Calu3 (cell line): ENCODE measurements around the gene RPTOR. TPM values are rescaled to one million over a fixed set of nuclear protein-coding genes. Genes with fewer than 3 reads are reported as not detected.

Experiments used
- BruUV-seq: library from RNA; stranded (reverse); fragments of 400-500 nt; replicated peaks from 2 replicates; lab custom pipeline; 2021; lab: Mats Ljungman, UMichigan
- CTCF ChIA-PET: fragments of 300-600 bp; sonication (Branson Sonifier 250); formaldehyde crosslinking; loops from one replicate; lab custom pipeline; 2022; ENCODE audit warnings: antibody characterized with exemption; lab: Charles Lee
- DNase-seq: peaks from one replicate; pipeline ENCODE4 v3.0.0; 2022
- H3K27ac Mint-ChIP-seq: one replicate; pipeline ENCODE4 v1.8.0; 2022; ENCODE audit warnings: mixed read lengths; ENCODE audit not compliant: unreplicated experiment
- H3K27me3 Mint-ChIP-seq: one replicate; pipeline ENCODE4 v1.8.0; 2022; ENCODE audit warnings: mixed read lengths; ENCODE audit not compliant: unreplicated experiment
- H3K36me3 Mint-ChIP-seq: one replicate; pipeline ENCODE4 v1.8.0; 2022; ENCODE audit warnings: mild to moderate bottlenecking, moderate library complexity, mixed read lengths; ENCODE audit not compliant: insufficient read depth, unreplicated experiment
- H3K4me1 Mint-ChIP-seq: one replicate; pipeline ENCODE4 v1.8.0; 2022; ENCODE audit warnings: mild to moderate bottlenecking, low read depth, mixed read lengths; ENCODE audit not compliant: unreplicated experiment
- H3K4me3 Mint-ChIP-seq: one replicate; pipeline ENCODE4 v1.8.0; 2022; ENCODE audit warnings: mild to moderate bottlenecking, low read depth, moderate library complexity, mixed read lengths; ENCODE audit not compliant: unreplicated experiment
- H3K9me3 Mint-ChIP-seq: one replicate; pipeline ENCODE4 v1.8.0; 2022; ENCODE audit warnings: low read depth, mixed read lengths; ENCODE audit not compliant: unreplicated experiment
- intact Hi-C: fragments of 100-400 bp; cut with micrococcal nuclease; formaldehyde crosslinking; loops from one replicate; pipeline ENCODE4 v1.10.0; 2022; ENCODE audit not compliant: unreplicated experiment
- total RNA-seq: library from RNA; stranded (reverse); gene quantifications from 2 replicates; pipeline ENCODE4 v1.2.3, GENCODE V29; 2022
- TF ChIP-seq, protein P1 (sequence below): fragments of 200-600 bp; IDR thresholded peaks from one replicate; pipeline ENCODE4 v1.8.0; 2022; ENCODE audit warnings: antibody characterized with exemption; ENCODE audit not compliant: unreplicated experiment

The RPTOR gene
- total RNA-seq, 1 experiment from 2014 or later, result 41.8 TPM

DNA sequence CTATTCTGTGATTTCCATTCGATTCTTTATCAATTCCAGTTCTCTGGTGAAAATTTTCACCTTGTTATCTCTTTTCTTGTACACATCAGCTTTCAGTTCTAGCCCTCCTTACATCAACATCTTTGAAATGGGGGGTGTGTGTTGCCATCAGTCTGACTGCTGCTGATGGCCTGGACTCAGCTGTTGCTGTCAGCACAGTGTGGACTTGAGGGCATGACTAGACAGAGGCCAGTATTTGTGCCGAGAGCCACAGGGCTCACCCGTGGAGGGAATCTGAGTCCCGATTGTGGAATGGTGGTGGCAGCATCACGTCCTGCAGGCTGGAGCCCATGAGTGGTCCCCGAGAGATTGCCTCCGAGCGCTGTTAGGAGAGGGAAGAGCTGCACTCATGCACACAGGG, 114.2 kb downstream of the RPTOR start:
- CTCF ChIA-PET, result no interaction called here
- DNase-seq, result no peak
- intact Hi-C loops, result no loop called here
- Mint-ChIP-seq H3K9me3 (peaks cover 3% of the 10 kb centered on the region), H3K27ac (no peak overlapping the region), H3K4me1 (no peaks in the 10 kb centered on the region), H3K4me3 (no peak overlapping the region), H3K36me3 (peaks cover 3% of the 10 kb centered on the region), H3K27me3 (no peaks in the 10 kb centered on the region)
- no TSS peak for BruUV-seq
- TF ChIP-seq, protein P1, sequence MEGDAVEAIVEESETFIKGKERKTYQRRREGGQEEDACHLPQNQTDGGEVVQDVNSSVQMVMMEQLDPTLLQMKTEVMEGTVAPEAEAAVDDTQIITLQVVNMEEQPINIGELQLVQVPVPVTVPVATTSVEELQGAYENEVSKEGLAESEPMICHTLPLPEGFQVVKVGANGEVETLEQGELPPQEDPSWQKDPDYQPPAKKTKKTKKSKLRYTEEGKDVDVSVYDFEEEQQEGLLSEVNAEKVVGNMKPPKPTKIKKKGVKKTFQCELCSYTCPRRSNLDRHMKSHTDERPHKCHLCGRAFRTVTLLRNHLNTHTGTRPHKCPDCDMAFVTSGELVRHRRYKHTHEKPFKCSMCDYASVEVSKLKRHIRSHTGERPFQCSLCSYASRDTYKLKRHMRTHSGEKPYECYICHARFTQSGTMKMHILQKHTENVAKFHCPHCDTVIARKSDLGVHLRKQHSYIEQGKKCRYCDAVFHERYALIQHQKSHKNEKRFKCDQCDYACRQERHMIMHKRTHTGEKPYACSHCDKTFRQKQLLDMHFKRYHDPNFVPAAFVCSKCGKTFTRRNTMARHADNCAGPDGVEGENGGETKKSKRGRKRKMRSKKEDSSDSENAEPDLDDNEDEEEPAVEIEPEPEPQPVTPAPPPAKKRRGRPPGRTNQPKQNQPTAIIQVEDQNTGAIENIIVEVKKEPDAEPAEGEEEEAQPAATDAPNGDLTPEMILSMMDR, result no peak

DNA sequence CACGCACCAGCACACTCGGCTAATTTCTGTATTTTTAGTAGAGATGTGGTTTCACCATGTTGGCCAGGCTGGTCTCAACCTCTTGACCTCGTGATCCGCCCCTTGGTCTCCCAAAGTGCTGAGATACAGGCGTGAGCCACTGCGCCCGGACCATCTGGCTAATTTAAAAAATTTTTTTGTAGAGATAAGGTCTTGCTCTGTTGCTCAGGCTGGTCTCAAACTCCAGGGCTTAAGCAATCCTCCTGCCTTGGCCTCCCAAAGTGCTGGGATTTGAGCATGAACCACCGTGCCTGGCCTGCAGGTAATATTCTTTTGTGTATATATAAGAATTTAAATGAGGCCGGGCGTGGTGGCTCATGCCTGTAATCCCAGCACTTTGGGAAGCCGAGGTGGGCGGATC, 115.0 kb downstream of the RPTOR start:
- no peaks in the 10 kb centered on the region for H3K36me3 Mint-ChIP-seq
- CTCF ChIA-PET, result no interaction called here
- H3K4me1 Mint-ChIP-seq, result no peaks in the 10 kb centered on the region
- intact Hi-C loops, result no loop called here
- TF ChIP-seq, protein P1, result no peak
- BruUV-seq, result no TSS peak
- no peak overlapping the region for H3K4me3 Mint-ChIP-seq
- DNase-seq, result no peak
- peaks cover 3% of the 10 kb centered on the region for H3K9me3 Mint-ChIP-seq
- no peaks in the 10 kb centered on the region for H3K27me3 Mint-ChIP-seq
- no peak overlapping the region for H3K27ac Mint-ChIP-seq

DNA sequence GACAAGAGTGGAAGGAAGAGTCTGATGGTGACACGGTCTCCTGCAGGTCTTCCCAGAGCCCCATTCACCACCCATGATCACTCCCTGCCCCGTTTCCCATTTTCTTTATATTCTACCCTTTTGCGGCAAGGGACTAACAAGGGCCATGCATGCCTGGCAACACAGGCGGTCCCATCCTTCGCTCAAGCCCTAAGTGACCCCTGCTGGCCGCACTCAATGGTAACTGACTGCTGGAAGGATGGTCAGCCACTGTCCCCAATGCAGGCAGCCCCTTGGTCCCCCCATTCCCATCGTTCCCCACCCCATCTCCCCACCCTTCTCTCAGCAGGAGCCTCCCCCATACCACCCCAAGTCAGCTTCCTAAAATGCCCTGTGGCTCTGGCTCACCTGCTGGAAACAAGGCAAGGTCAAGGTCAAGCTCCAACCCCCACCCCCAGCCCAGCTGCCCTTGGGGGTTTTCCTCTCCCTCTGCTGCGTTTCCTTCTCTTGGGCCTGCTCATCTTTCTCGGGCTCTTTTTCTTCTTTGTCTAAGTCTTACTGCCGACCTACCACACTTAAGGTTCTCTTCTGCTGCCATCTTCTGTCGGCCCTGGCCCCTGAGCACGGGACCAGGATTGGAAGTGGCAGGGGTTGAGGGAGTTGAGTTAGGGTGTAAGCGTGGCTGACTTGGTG, 116.0 kb downstream of the RPTOR start:
- no peak for DNase-seq
- intact Hi-C loops, result no loop called here
- Mint-ChIP-seq H3K4me3 (no peak overlapping the region), H3K27ac (no peak overlapping the region), H3K9me3 (peaks cover 3% of the 10 kb centered on the region), H3K36me3 (no peaks in the 10 kb centered on the region), H3K27me3 (no peaks in the 10 kb centered on the region), H3K4me1 (no peaks in the 10 kb centered on the region)
- TF ChIP-seq, protein P1, result no peak
- BruUV-seq, result no TSS peak
- CTCF ChIA-PET, result interaction anchor here (0.7 kb wide), 1 partner anchor 30 kb away, joined by 4 read pairs; no protein-coding TSS in a partner anchor

DNA sequence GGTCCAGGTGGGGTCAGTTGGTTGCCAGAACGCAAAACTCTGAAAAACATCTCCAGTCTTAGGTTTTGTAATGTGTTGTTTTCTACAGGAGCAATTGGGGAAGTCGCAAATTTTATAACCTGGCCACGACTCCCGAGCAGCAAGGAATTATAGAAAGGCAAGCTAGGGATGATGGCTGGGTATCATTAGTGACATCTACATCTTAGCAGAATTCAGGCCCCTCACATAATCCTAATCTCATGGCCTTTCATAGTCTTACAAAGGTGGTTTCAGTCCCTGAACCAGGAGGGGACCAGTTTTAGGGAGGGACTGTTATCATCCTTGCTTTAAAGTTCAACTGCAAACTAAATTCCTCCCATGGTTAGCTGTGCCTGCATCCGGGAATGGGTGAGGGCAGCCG, 117.9 kb downstream of the RPTOR start:
- H3K27me3 Mint-ChIP-seq, result no peaks in the 10 kb centered on the region
- no peak overlapping the region for H3K27ac Mint-ChIP-seq
- no peaks in the 10 kb centered on the region for H3K4me1 Mint-ChIP-seq
- no peak overlapping the region for H3K4me3 Mint-ChIP-seq
- peaks cover 3% of the 10 kb centered on the region for H3K9me3 Mint-ChIP-seq
- TF ChIP-seq, protein P1, result no peak
- CTCF ChIA-PET, result no interaction called here
- intact Hi-C loops, result no loop called here
- no TSS peak for BruUV-seq
- no peak for DNase-seq
- H3K36me3 Mint-ChIP-seq, result no peaks in the 10 kb centered on the region
